ENCODE data around the gene CRHR1. TPM values are rescaled to one million over a fixed set of nuclear protein-coding genes. Genes with fewer than 3 reads are reported as not detected.

Gene CRHR1
- total RNA-seq, 2 donors from 2014 or later: 0.71 TPM; not detected in 1

- ATAC-seq (replicated peaks): no peak
- peaks cover 55% of the 10 kb centered on the region for H3K27me3 Mint-ChIP-seq
- no peaks in the 10 kb centered on the region for H3K9me3 Mint-ChIP-seq
- no peaks in the 10 kb centered on the region for H3K36me3 Mint-ChIP-seq (ENCODE audit: low read depth)
- no peaks in the 10 kb centered on the region for H3K4me1 Mint-ChIP-seq
- no peak overlapping the region for H3K27ac Mint-ChIP-seq
- no peak overlapping the region for H3K4me3 Mint-ChIP-seq
Observed at GRCh38 chr17:45790296-45790922, 6.3 kb downstream of the CRHR1 start.

- H3K9me3 Mint-ChIP-seq: no peaks in the 10 kb centered on the region
- H3K27me3 Mint-ChIP-seq: peaks cover 52% of the 10 kb centered on the region
- no peak for ATAC-seq (replicated peaks)
- no peak overlapping the region for H3K4me3 Mint-ChIP-seq
- H3K36me3 Mint-ChIP-seq (ENCODE audit: low read depth): no peaks in the 10 kb centered on the region
- no peak overlapping the region for H3K27ac Mint-ChIP-seq
- no peaks in the 10 kb centered on the region for H3K4me1 Mint-ChIP-seq
Observed at GRCh38 chr17:45791041-45791582, 7.0 kb downstream of the CRHR1 start.

- ATAC-seq (replicated peaks): no peak
- Mint-ChIP-seq H3K4me1 (no peaks in the 10 kb centered on the region), H3K4me3 (no peak overlapping the region), H3K27me3 (peaks cover 54% of the 10 kb centered on the region), H3K27ac (no peak overlapping the region), H3K9me3 (no peaks in the 10 kb centered on the region), H3K36me3 (ENCODE audit: low read depth) (no peaks in the 10 kb centered on the region)
Observed at GRCh38 chr17:45791935-45792334, 7.8 kb downstream of the CRHR1 start.

GRCh38 chr17:45792437-45792836 is 8.3 kb downstream of the CRHR1 start:
- H3K9me3 Mint-ChIP-seq: no peaks in the 10 kb centered on the region
- no peak overlapping the region for H3K4me3 Mint-ChIP-seq
- ATAC-seq (replicated peaks): no peak
- H3K4me1 Mint-ChIP-seq: no peaks in the 10 kb centered on the region
- H3K27me3 Mint-ChIP-seq: peaks cover 52% of the 10 kb centered on the region
- no peaks in the 10 kb centered on the region for H3K36me3 Mint-ChIP-seq (ENCODE audit: low read depth)
- no peak overlapping the region for H3K27ac Mint-ChIP-seq

- no peaks in the 10 kb centered on the region for H3K36me3 Mint-ChIP-seq (ENCODE audit: low read depth)
- H3K4me3 Mint-ChIP-seq: no peak overlapping the region
- H3K27me3 Mint-ChIP-seq: peaks cover 52% of the 10 kb centered on the region
- H3K4me1 Mint-ChIP-seq: no peaks in the 10 kb centered on the region
- ATAC-seq (replicated peaks): no peak
- H3K27ac Mint-ChIP-seq: no peak overlapping the region
- no peaks in the 10 kb centered on the region for H3K9me3 Mint-ChIP-seq
Observed at GRCh38 chr17:45792995-45793755, 9.1 kb downstream of the CRHR1 start.

GRCh38 chr17:45793999-45794540 is 9.9 kb downstream of the CRHR1 start:
- ATAC-seq (replicated peaks): no peak
- no peak overlapping the region for H3K27ac Mint-ChIP-seq
- H3K4me1 Mint-ChIP-seq: no peaks in the 10 kb centered on the region
- no peaks in the 10 kb centered on the region for H3K9me3 Mint-ChIP-seq
- no peaks in the 10 kb centered on the region for H3K36me3 Mint-ChIP-seq (ENCODE audit: low read depth)
- peaks cover 49% of the 10 kb centered on the region for H3K27me3 Mint-ChIP-seq
- no peak overlapping the region for H3K4me3 Mint-ChIP-seq

- Mint-ChIP-seq H3K27ac (no peak overlapping the region), H3K9me3 (no peaks in the 10 kb centered on the region), H3K36me3 (ENCODE audit: low read depth) (no peaks in the 10 kb centered on the region), H3K4me1 (no peaks in the 10 kb centered on the region), H3K27me3 (peaks cover 50% of the 10 kb centered on the region), H3K4me3 (no peak overlapping the region)
- no peak for ATAC-seq (replicated peaks)
Observed at GRCh38 chr17:45794840-45795239, 10.7 kb downstream of the CRHR1 start.

- H3K4me1 Mint-ChIP-seq: no peaks in the 10 kb centered on the region
- H3K27ac Mint-ChIP-seq: no peak overlapping the region
- no peak overlapping the region for H3K4me3 Mint-ChIP-seq
- H3K36me3 Mint-ChIP-seq (ENCODE audit: low read depth): no peaks in the 10 kb centered on the region
- ATAC-seq (replicated peaks): no peak
- peaks cover 31% of the 10 kb centered on the region for H3K27me3 Mint-ChIP-seq
- H3K9me3 Mint-ChIP-seq: no peaks in the 10 kb centered on the region
Observed at GRCh38 chr17:45800816-45801215, 16.7 kb downstream of the CRHR1 start.

- Mint-ChIP-seq H3K4me3 (no peak overlapping the region), H3K4me1 (no peaks in the 10 kb centered on the region), H3K9me3 (no peaks in the 10 kb centered on the region), H3K27ac (no peak overlapping the region), H3K27me3 (peaks cover 30% of the 10 kb centered on the region), H3K36me3 (ENCODE audit: low read depth) (no peaks in the 10 kb centered on the region)
- ATAC-seq (replicated peaks): no peak
Observed at GRCh38 chr17:45801421-45801820, 17.3 kb downstream of the CRHR1 start.

GRCh38 chr17:45808845-45809244 is 24.7 kb downstream of the CRHR1 start:
- Mint-ChIP-seq H3K4me3 (no peak overlapping the region), H3K9me3 (no peaks in the 10 kb centered on the region), H3K4me1 (no peaks in the 10 kb centered on the region), H3K27ac (no peak overlapping the region), H3K36me3 (ENCODE audit: low read depth) (no peaks in the 10 kb centered on the region), H3K27me3 (peaks cover 26% of the 10 kb centered on the region)
- no peak for ATAC-seq (replicated peaks)

- ATAC-seq (replicated peaks): no peak
- H3K9me3 Mint-ChIP-seq: no peaks in the 10 kb centered on the region
- peaks cover 21% of the 10 kb centered on the region for H3K27me3 Mint-ChIP-seq
- H3K4me1 Mint-ChIP-seq: no peaks in the 10 kb centered on the region
- H3K4me3 Mint-ChIP-seq: no peak overlapping the region
- no peaks in the 10 kb centered on the region for H3K36me3 Mint-ChIP-seq (ENCODE audit: low read depth)
- H3K27ac Mint-ChIP-seq: no peak overlapping the region
Observed at GRCh38 chr17:45809499-45809898, 25.4 kb downstream of the CRHR1 start.

GRCh38 chr17:45812102-45812501 is 28.0 kb downstream of the CRHR1 start:
- Mint-ChIP-seq H3K9me3 (no peaks in the 10 kb centered on the region), H3K4me1 (no peaks in the 10 kb centered on the region), H3K36me3 (ENCODE audit: low read depth) (no peaks in the 10 kb centered on the region), H3K4me3 (no peak overlapping the region), H3K27ac (no peak overlapping the region), H3K27me3 (peaks cover 14% of the 10 kb centered on the region)
- no peak for ATAC-seq (replicated peaks)

GRCh38 chr17:45813048-45813725 is 29.1 kb downstream of the CRHR1 start:
- Mint-ChIP-seq H3K27me3 (peaks cover 12% of the 10 kb centered on the region), H3K4me3 (no peak overlapping the region), H3K27ac (no peak overlapping the region), H3K36me3 (ENCODE audit: low read depth) (no peaks in the 10 kb centered on the region), H3K4me1 (no peaks in the 10 kb centered on the region), H3K9me3 (no peaks in the 10 kb centered on the region)
- no peak for ATAC-seq (replicated peaks)
